ENCODE measurements around the gene CCNY. TPM values are rescaled to one million over a fixed set of nuclear protein-coding genes. Genes with fewer than 3 reads are reported as not detected.

The CCNY gene
- total RNA-seq = 60.5 and 64.7 TPM in 2 replicates

DNA sequence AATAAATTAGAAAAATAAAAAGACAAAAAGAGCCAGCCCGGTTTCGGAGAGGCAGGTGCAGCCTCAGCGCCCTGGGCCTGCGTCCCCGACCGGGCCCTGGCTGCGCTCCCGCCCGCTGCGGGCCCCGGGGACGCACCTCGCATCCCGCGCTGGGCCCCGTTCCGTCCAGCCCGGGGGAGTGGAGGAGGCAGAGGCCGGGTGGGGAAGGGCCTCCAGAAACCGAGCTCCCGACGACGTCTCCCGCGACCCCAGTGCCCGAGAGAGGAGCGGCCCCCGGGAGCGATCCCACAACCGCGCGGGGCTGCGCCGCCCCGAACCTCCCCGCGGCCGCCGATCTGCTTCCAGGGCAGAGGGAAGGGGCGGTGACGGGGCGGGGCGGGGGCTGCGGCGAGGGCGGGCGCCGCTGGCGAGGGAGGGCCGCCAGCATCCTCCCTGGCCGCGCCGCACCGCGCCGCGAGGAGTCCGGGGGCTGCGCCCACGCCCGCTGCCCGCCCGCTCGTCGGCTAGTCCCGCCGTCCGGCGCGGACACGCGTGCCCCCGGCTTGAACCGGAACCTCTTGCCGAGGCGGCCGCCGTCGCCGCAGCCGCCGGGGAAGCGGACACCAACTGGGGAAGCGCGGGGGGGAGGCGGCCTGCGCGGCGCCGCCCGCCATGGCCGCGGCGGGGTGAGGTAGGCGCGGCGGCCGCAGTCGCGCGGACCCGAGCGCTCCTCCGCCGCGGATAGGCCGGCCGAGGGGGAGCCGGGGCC, at the start of gene CCNY:
Gene CCNY (plus strand): TSS at position 426 of the 748 bp plus-strand sequence. CDS start 545 bp downstream, outside the sequence.

DNA sequence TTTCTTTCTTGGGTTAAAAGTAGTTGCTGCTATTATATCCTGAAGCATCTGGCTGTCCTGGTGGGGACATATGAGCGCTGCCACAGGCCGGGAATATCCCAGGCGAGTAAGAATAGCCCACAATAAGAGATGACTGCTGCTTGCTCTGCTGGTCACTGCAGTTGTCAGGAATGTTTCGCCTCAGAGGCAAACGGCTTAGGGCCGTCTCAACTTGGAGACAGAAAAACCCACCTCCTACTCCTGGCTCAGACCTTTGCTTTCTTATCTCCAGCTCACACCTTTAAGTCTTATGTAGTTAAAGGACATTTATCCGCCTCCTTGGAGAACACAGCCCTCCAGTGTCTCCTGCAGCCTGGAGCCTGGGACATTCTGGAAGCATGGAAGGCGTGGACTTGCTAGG, 268.9 kb downstream of the CCNY start, which contains the start of gene GJD4:
Gene GJD4 (plus strand): TSS at position 151 of the 400 bp plus-strand sequence. CDS start 227 bp downstream, at position 378.

Other genes starting within 250 kb of the CCNY start
- gene CUL2, start 246.2 kb upstream of the CCNY start, total RNA-seq = 38.6 and 55.3 TPM in 2 replicates
- 32.2 and 52.8 TPM in 2 replicates for gene CREM, start 209.7 kb upstream of the CCNY start, total RNA-seq

All from uterine smooth muscle cell (primary cell).